OCI-LY1 (cell line): ENCODE measurements around the gene ACACA.
"Not testable (repeated sequence)": the region's sequence is repeated elsewhere in the genome, so short reads cannot be mapped to it uniquely, and the experiment has no call there.

Experiments
- H2AFZ ChIP-seq: fragments of 200-600 bp; sonication (generic), shearing (Covaris generic); 2 replicates; pipeline ENCODE4 v1.6.0; 2014; ENCODE audit warnings: antibody characterized with exemption, mild to moderate bottlenecking, low read length
- H3F3A ChIP-seq: fragments of 200-600 bp; sonication (generic), shearing (Covaris generic); 2 replicates; pipeline ENCODE4 v1.6.0; 2014; ENCODE audit warnings: mild to moderate bottlenecking, antibody characterized with exemption, low read length, moderate library complexity; ENCODE audit not compliant: insufficient read depth
- H3K27ac ChIP-seq: fragments of 200-600 bp; sonication (generic); 2 replicates; pipeline ENCODE4 v1.5.1; 2014; ENCODE audit warnings: low read length, mixed run types, mild to moderate bottlenecking, low read depth; ENCODE audit not compliant: poor library complexity, severe bottlenecking
- H3K27me3 ChIP-seq: fragments of 200-600 bp; sonication (generic); 2 replicates; pipeline ENCODE4 v1.6.0; 2014; ENCODE audit warnings: antibody characterized with exemption, mild to moderate bottlenecking, low read length, moderate library complexity; ENCODE audit not compliant: insufficient read depth
- H3K36me3 ChIP-seq: fragments of 200-600 bp; sonication (generic); 2 replicates; pipeline ENCODE4 v1.6.1; 2014; ENCODE audit warnings: mild to moderate bottlenecking, antibody characterized with exemption, low read length, moderate library complexity, mixed read lengths; ENCODE audit not compliant: insufficient read depth
- H3K4me1 ChIP-seq: fragments of 200-600 bp; sonication (generic); 2 replicates; pipeline ENCODE4 v1.5.1; 2014; ENCODE audit warnings: mild to moderate bottlenecking, low read length, moderate library complexity; ENCODE audit not compliant: insufficient read depth, severe bottlenecking
- H3K4me2 ChIP-seq: fragments of 200-600 bp; sonication (generic), shearing (Covaris generic); 2 replicates; pipeline ENCODE4 v1.6.1; 2014; ENCODE audit warnings: low read length
- H3K4me3 ChIP-seq: fragments of 200-600 bp; sonication (generic); 2 replicates; pipeline ENCODE4 v1.5.1; 2014; ENCODE audit warnings: low read length, low read depth, mild to moderate bottlenecking, mixed read lengths; ENCODE audit not compliant: poor library complexity, severe bottlenecking
- H3K79me2 ChIP-seq: fragments of 200-600 bp; shearing (Covaris generic); 2 replicates; pipeline ENCODE4 v1.6.1; 2016; ENCODE audit warnings: mixed run types, low read length, mixed read lengths; ENCODE audit not compliant: insufficient read depth
- H3K9ac ChIP-seq: fragments of 200-600 bp; sonication (generic), shearing (Covaris generic); 2 replicates; pipeline ENCODE4 v1.6.1; 2014; ENCODE audit warnings: mild to moderate bottlenecking, low read length, mixed read lengths
- H3K9me2 ChIP-seq: fragments of 200-600 bp; sonication (generic), shearing (Covaris generic); 2 replicates; pipeline ENCODE4 v1.6.1; 2014; ENCODE audit warnings: low read depth, mild to moderate bottlenecking, low read length, mixed read lengths
- H3K9me3 ChIP-seq: fragments of 200-600 bp; shearing (Covaris generic); 2 replicates; pipeline ENCODE4 v1.6.1; 2014; ENCODE audit warnings: low read length, mixed read lengths
- H4K20me1 ChIP-seq: fragments of 200-600 bp; sonication (generic), shearing (Covaris generic); 2 replicates; pipeline ENCODE4 v1.6.0; 2016; ENCODE audit warnings: mild to moderate bottlenecking, low read length; ENCODE audit not compliant: insufficient read depth
- CTCF ChIP-seq: fragments of 200-600 bp; sonication (generic), shearing (Covaris generic); IDR thresholded peaks from 2 replicates; pipeline ENCODE4 v1.5.1; 2017; ENCODE audit warnings: mild to moderate bottlenecking, antibody characterized with exemption, low read length, moderate library complexity, mixed read lengths
- EZH2 ChIP-seq: fragments of 200-600 bp; sonication (generic), shearing (Covaris generic); IDR thresholded peaks from 2 replicates; pipeline ENCODE4 v1.8.0; 2017; ENCODE audit warnings: borderline replicate concordance, mixed run types, mild to moderate bottlenecking, antibody characterized with exemption, low read length, moderate library complexity, mixed read lengths

Gene ACACA

GRCh38 chr17:37146086-37147064, 260.3 kb downstream of the ACACA start:
- Histone ChIP-seq H3K9me3 (no peaks in the 10 kb centered on the region), H3K27me3 (no peaks in the 10 kb centered on the region), H3K4me3 (peak overlapping the region; percentile 52), H3K4me1 (peaks cover 38% of the 10 kb centered on the region), H3K9me2 (no peaks in the 10 kb centered on the region), H3K36me3 (peaks cover 32% of the 10 kb centered on the region; the same call in 1 of the 2 replicates), H3K27ac (peak overlapping the region; percentile 96), H3K9ac (peak overlapping the region; percentile 58), H3K79me2 (no peaks in the 10 kb centered on the region), H4K20me1 (no peaks in the 10 kb centered on the region), H3F3A (peaks cover 3% of the 10 kb centered on the region; the same call in 1 of the 2 replicates), H3K4me2 (peak overlapping the region; percentile 71), H2AFZ (no peak overlapping the region)
- TF ChIP-seq CTCF (no peak), EZH2 (no peak)

GRCh38 chr17:37144075-37144701, 262.4 kb downstream of the ACACA start:
- Histone ChIP-seq H3K79me2 (no peaks in the 10 kb centered on the region), H4K20me1 (no peaks in the 10 kb centered on the region), H2AFZ (no peak overlapping the region), H3K4me2 (no peak overlapping the region), H3K9me3 (no peaks in the 10 kb centered on the region), H3K36me3 (peaks cover 30% of the 10 kb centered on the region; the same call in 1 of the 2 replicates), H3K9me2 (no peaks in the 10 kb centered on the region), H3K9ac (no peak overlapping the region), H3K4me1 (peaks cover 38% of the 10 kb centered on the region), H3F3A (peaks cover 3% of the 10 kb centered on the region; the same call in 1 of the 2 replicates), H3K4me3 (no peak overlapping the region), H3K27ac (no peak overlapping the region), H3K27me3 (no peaks in the 10 kb centered on the region)
- TF ChIP-seq CTCF = no peak
- no peak for TF ChIP-seq EZH2

DNA sequence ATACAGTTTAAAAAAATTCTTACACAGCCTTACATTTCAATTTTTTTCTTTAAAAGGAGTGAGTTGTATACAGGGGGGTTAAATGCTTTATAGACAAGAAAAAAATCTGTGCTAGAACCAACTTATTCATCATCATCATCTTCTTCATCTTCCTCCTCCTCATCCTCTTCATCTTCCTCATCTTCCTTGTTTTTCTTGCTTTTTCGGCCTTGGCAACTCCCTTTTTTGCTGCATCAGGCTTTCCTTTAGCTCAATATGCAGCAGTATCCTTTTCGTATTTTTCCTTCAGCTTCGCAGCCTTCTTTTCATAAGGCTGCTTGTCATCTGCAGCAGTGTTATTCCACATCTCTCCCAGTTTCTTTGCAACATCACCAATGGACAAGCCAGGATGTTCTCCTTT, 263.1 kb downstream of the ACACA start:
- H3K36me3 ChIP-seq = peaks cover 28% of the 10 kb centered on the region; the same call in 1 of the 2 replicates
- H3K9me3 ChIP-seq = not testable (repeated sequence)

More for the DNA sequence above, 263.1 kb downstream of the ACACA start:
- not testable (repeated sequence) for H3K27me3 ChIP-seq, H3K27ac ChIP-seq, H3K79me2 ChIP-seq, H3K9me2 ChIP-seq, H2AFZ ChIP-seq, H4K20me1 ChIP-seq, H3K4me3 ChIP-seq, H3F3A ChIP-seq, H3K4me2 ChIP-seq, H3K9ac ChIP-seq
- H3K4me1 ChIP-seq = peaks cover 31% of the 10 kb centered on the region
